HG02623 (cell line): Measurements from ENCODE around the gene RAP1GDS1.
"Not testable (repeated sequence)": the region's sequence is repeated elsewhere in the genome, so short reads cannot be mapped to it uniquely, and the experiment has no call there.

ENCODE experiments used
- ATAC-seq: cut with Tn5 transposase; IDR thresholded peaks from one replicate; pipeline ENCODE4 v1.9.1; 2021; ENCODE audit warnings: moderate library complexity; ENCODE audit not compliant: unreplicated experiment

The RAP1GDS1 gene

GRCh38 chr4:98476891-98477290 lies 215.7 kb downstream of the RAP1GDS1 start:
- ATAC-seq, result no peak

DNA sequence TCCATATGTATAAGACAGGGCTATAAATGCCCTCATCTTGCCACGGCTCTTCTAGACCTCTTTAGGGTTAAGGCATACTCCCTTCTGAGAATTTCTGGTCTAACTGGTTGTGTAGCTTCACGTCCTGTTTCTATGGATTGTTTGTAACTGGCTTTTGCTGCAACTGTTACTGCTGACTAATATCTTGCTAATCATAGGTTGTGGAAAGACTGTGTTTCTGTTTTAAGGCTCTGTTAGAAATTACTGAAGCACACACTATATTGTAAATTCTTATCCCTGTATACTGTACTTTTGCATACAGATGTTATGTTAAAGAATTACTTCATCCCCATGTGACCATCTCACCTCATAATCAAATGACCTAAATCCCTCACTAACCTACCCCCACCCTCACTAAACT lies 218.4 kb downstream of the RAP1GDS1 start:
- ATAC-seq, result not testable (repeated sequence)

DNA sequence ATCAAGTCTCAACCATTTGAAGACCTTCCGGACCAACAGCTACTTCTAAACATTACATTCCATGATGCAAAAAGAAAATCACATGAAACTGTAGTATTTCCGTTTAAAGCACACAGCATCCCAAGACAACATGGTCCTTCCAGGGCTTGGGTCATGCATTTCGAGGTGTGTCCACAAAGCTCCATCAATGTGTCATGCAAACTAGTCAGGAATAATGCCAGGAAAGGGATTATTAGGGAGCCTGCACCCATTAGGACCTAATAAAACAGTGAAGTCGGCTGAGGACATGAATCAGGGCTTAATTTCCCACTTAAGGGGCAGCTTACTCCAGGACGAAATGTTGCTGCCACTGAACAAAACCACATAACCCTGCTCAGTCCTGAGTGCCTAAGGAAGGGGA lies 219.4 kb downstream of the RAP1GDS1 start:
- no peak for ATAC-seq

DNA sequence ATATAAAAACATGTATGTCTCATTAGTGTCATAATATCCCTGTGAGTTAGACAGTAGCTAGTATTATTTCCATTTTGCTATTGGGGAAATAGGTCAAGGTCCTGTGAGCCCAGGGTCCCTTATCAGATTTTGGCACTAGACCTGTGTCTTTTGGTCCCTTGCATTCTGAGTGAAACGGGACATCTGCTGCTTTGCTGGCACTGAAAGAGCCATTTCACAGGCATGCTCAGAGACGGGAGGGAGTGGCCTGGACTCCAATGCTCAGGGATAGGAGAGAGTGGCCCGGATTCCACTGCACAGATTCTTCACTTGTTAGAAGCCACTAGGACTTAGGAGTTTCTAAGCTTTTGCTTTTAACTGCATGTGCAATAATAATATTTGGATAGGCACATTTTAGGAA lies 220.0 kb downstream of the RAP1GDS1 start:
- ATAC-seq, result no peak

- ATAC-seq, result peak; percentile 18
Measured at GRCh38 chr4:98482503-98482846, 221.3 kb downstream of the RAP1GDS1 start.

DNA sequence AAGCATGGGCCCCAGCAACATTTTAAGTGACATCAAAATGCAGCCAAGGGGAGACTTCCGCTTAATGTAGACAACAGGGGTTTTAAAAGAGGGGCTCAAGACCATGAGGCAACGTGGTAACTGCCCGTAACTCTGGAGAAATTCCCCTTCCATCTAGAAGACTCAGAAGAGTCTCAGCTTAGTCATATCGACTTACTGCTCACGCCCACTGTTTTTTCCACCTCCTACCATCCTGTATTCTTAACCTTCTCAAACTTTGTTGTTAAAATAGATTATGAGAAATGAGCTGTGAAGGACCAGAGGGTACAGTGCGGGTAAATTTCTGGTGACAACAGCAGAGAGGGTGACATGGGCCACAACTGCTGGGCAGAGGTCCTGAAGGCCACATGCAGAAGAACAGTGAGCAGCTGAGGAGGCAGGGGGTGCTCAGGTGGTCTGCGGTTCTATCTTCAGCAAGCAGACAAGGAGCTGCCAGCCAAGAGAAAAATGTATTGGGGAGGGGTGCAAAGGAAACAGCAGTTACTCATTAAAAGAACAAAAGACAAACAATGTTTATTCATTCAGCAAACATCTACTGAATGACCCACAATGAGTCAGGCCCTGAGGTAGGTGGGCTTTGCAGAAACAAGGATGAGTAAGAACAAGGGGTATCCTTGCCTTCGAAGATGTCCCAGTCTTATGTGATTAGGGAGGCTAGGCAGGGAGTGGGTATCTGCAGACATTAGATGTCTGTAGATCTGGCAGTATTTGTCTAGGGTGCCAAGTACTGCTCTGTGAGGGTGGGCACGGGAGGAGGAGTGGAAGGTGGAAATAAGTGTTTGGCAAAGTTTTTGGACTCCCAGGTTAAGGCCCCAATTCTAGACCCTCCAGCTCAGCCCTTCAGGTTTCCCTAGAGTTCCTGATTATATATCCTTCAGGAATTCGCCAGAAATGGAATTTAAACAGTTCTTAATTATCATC lies 221.9 kb downstream of the RAP1GDS1 start:
- ATAC-seq, result peak; percentile 95

DNA sequence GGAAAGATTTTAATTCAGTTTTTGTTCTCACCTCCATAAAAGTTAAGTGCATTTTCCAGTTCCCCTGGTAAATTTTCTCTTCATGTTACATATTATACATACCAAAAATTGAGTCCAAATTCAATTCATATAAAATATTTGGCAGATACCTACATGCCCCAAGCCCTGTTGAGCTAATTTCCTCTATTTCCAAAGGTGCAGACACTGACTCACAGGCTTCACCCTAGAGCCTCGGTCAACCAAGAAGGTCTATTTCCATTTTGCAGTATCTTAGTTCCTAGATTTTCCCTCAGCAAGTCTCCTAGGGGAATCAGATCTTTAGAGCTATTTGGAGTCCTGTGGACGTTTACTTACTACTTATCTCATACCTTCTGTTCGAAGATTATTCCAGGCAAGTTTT lies 222.8 kb downstream of the RAP1GDS1 start:
- no peak for ATAC-seq

DNA sequence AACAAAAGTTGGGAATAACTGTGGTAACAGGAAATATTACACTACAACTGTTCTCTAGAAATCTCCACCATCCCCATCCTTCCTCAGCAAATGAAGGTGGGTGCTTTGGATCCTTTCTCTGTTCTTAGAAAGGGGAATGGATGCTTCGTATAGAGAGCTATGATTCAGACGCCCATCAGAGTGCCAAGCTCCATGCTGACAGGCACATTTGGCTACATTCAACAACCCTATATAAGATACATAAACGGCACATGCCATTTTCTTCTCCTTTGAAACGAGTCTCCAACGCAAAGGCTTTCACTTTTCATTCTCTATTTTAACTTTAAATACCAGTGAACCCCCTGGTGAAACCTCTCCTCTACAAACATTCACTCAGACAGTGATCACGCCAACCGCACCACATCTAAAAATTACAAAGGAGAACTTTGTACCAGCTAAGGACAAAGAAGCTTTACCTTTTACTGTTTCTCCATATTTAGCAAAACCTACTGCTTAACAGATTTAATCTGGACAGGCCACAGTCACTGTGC lies 224.7 kb downstream of the RAP1GDS1 start:
- no peak for ATAC-seq

DNA sequence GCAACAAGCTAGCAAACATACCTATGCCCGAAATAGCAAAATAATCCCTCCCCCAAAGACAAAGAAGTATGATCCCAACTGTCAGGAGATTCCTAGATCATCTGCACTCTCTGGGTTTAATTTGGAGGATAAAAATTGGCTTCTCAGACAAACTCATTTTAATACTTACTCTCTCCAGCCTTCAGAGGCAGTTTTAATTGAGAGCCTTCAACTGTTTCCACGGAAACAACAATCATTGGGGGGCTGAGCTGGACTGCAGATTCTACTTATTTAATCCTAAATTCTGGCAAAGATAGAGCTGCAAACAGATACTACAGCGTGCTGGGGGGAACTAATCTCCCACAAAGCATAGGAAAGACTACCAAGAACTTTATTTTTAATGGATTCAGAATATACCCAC lies 229.1 kb downstream of the RAP1GDS1 start:
- no peak for ATAC-seq

DNA sequence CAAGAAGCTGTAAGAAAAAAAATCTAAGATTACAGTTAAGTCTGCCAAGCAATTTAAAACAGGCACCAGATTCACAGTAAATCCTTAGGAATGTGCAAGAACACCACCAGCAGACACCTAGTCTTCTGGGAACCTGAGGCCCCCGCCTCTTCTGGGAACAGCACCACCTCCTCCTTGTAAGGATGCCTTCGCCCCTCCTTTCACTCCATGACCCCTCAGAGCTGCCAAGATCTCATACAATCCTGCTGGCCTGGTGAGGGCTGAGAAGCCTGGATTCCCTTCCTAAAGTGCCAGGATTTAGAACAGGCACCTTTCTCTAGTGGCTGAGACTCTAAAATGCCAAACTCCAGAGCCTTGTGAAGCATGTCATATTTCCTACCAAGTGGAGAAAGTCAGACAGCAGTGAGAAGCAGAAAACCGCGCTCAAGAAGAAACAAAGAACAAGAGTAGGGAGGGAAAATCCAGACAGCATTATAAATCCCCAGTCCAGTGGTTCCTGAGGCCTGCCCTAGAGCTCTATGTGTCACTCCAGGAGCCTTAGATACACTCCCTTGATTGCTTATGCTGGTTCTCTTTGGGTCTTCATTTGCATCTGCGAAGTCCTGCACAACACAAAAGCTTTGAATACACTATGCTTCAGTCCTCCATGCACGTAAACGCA lies 230.8 kb downstream of the RAP1GDS1 start:
- no peak for ATAC-seq

- ATAC-seq, result peak; percentile 73
Measured at GRCh38 chr4:98493296-98493695, 232.1 kb downstream of the RAP1GDS1 start.
